BLaER1 treated with 17β-estradiol and CSF1 and Interleukin-3, amounts not matched to agents 10 nM and 100 nM (cell line): ENCODE results near the gene BET1L.

Experiments used
- H3K27ac ChIP-seq, 11 experiments: shearing (Covaris generic); formaldehyde crosslinking; 2 replicates each; pipeline ENCODE4 v1.8.1; 2022
- H3K27me3 ChIP-seq, 11 experiments: shearing (Covaris generic); formaldehyde crosslinking; 2 replicates each; pipeline ENCODE4 v1.8.1; 2022
- H3K36me3 ChIP-seq, 11 experiments: shearing (Covaris generic); formaldehyde crosslinking; 2 replicates each; pipeline ENCODE4 v1.8.1; 2022
- H3K4me1 ChIP-seq, 10 experiments: shearing (Covaris generic); formaldehyde crosslinking; 2 replicates each; pipeline ENCODE4 v1.8.1; 2022
- H3K4me2 ChIP-seq, 11 experiments: shearing (Covaris generic); formaldehyde crosslinking; 2 replicates each; pipeline ENCODE4 v1.8.1; 2022
- H3K4me3 ChIP-seq, 10 experiments: shearing (Covaris generic); formaldehyde crosslinking; 2 replicates each; pipeline ENCODE4 v1.8.1; 2022
- H3K9ac ChIP-seq, 11 experiments: shearing (Covaris generic); formaldehyde crosslinking; 2 replicates each; pipeline ENCODE4 v1.8.1; 2022
- H3K9me3 ChIP-seq, 11 experiments: shearing (Covaris generic); formaldehyde crosslinking; replicated peaks in 1 of 11; 2 replicates each; pipeline ENCODE4 v1.8.1; 2022
- H4K20me1 ChIP-seq, 11 experiments: shearing (Covaris generic); formaldehyde crosslinking; 2 replicates each; pipeline ENCODE4 v1.8.1; 2022
- Cebpa-rat ChIP-seq, 11 experiments: shearing (Covaris generic); IDR thresholded peaks; 2 replicates each; pipeline ENCODE4 v1.8.1; 2022

Gene BET1L

DNA sequence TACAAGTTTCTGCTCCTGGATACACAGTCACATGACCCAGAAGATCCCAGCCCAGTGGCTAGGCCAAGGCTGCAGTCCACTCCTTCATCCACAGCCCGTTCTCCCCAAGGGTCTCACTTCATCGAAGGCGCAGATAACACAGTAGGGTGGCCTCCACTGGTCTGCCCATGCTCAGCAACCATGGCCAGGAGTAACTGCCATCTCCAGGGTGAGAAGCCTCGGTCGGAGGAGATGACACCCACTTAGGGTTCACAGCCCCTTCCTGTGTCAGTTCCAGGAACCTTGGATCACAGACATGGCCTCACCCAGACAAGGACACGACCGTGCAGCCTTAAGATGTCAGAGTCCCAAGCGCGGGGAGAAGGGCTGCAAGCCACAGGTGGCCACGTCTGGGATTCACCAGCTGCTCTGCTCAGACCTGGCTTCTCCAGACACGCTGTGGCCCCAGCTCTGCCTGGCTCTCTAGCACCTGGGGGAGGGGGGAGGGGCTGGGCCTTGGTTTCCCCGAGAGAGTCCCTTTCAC, 2.6 kb downstream of the BET1L start:
- Histone ChIP-seq H3K27ac (0 out of 22 replicates have a peak overlapping the region, but pooled peaks of 1 of the 11 experiments have one; percentile 9), H3K4me1 (peaks cover 30 to 64% (median 57%) of the 10 kb centered on the region in 10 experiments), H3K9ac (peak overlapping the region in 8 of 11 experiments; percentile 5 to 99 (median 98); a peak in 10 of 22 replicates), H4K20me1 (peaks cover 40 to 80% (median 63%) of the 10 kb centered on the region in 11 experiments; a peak in 20 of 22 replicates), H3K4me3 (no peak overlapping the region), H3K4me2 (peak overlapping the region in 7 of 11 experiments; percentile 54 to 99 (median 98); a peak in 5 of 22 replicates), H3K36me3 (peaks cover 36 to 56% (median 43%) of the 10 kb centered on the region in 11 experiments), H3K9me3 (no peaks in the 10 kb centered on the region), H3K27me3 (no peaks in the 10 kb centered on the region)
- no peak for TF ChIP-seq Cebpa-rat (IDR thresholded peaks at IDR 0.05)

- H3K27me3 ChIP-seq: no peaks in the 10 kb centered on the region
- peak overlapping the region in 9 of 11 experiments; percentile 4 to 99 (median 14); a peak in 8 of 22 replicates for H3K9ac ChIP-seq
- peaks cover 24 to 58% (median 52%) of the 10 kb centered on the region in 10 experiments for H3K4me1 ChIP-seq
- peaks cover 34 to 77% (median 57%) of the 10 kb centered on the region in 11 experiments; a peak in 20 of 22 replicates for H4K20me1 ChIP-seq
- H3K9me3 ChIP-seq: no peaks in the 10 kb centered on the region
- H3K4me3 ChIP-seq: no peak overlapping the region
- peaks cover 31 to 51% (median 40%) of the 10 kb centered on the region in 11 experiments for H3K36me3 ChIP-seq
- H3K4me2 ChIP-seq: peak overlapping the region in 2 of 11 experiments; percentile 54 to 64; a peak in 3 of 22 replicates
- no peak for TF ChIP-seq Cebpa-rat (IDR thresholded peaks at IDR 0.05)
- peak overlapping the region in 1 of 11 experiments; percentile 9; a peak in 1 of 22 replicates for H3K27ac ChIP-seq
Measured at GRCh38 chr11:203945-204586, 3.1 kb downstream of the BET1L start.

- Histone ChIP-seq H3K9me3 (no peaks in the 10 kb centered on the region), H4K20me1 (peaks cover 33 to 84% (median 57%) of the 10 kb centered on the region in 11 experiments; a peak in 19 of 22 replicates), H3K27me3 (no peaks in the 10 kb centered on the region), H3K4me2 (peak overlapping the region in 5 of 11 experiments; percentile 45 to 64 (median 54); a peak in 8 of 22 replicates), H3K4me3 (no peak overlapping the region), H3K36me3 (peaks cover 31 to 51% (median 40%) of the 10 kb centered on the region in 11 experiments), H3K27ac (no peak overlapping the region), H3K4me1 (peaks cover 23 to 58% (median 52%) of the 10 kb centered on the region in 10 experiments), H3K9ac (peak overlapping the region in 8 of 11 experiments; percentile 6 to 58 (median 25); a peak in 9 of 22 replicates)
- TF ChIP-seq Cebpa-rat (IDR thresholded peaks at IDR 0.05): no peak
Measured at GRCh38 chr11:203056-203944, 3.9 kb downstream of the BET1L start.

DNA sequence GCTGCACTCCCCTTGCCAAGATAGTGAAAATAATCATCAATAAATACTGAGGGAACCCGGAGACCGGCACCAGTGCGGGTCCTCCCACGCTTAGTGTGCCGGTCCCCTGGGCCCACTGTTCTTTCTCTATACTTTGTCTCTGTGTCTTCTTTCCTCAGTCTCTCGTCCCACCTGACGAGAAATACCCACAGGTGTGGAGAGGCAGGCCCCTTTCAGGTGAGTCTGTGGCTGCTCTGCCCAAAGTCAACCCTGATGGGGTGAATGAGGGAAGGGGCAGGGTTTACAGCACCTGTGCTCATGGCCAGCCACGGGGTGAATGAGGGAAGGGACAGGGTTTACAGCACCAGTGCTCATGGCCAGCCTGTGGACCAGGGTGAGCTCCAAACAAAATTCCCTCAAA, 4.7 kb downstream of the BET1L start:
- H3K4me3 ChIP-seq: no peak overlapping the region
- H3K4me2 ChIP-seq: peak overlapping the region in 7 of 11 experiments; percentile 1 to 64 (median 53); a peak in 11 of 22 replicates
- H3K9ac ChIP-seq: peak overlapping the region in 6 of 11 experiments; percentile 3 to 58 (median 25); a peak in 8 of 22 replicates
- H3K27ac ChIP-seq: peak overlapping the region in 2 of 11 experiments; percentile 36 to 38; a peak in 1 of 22 replicates
- no peaks in the 10 kb centered on the region for H3K9me3 ChIP-seq
- no peaks in the 10 kb centered on the region for H3K27me3 ChIP-seq
- H4K20me1 ChIP-seq: peaks cover 33 to 92% (median 57%) of the 10 kb centered on the region in 11 experiments; a peak in 19 of 22 replicates
- peaks cover 23 to 58% (median 52%) of the 10 kb centered on the region in 10 experiments for H3K4me1 ChIP-seq
- TF ChIP-seq Cebpa-rat (IDR thresholded peaks at IDR 0.05): no peak
- peaks cover 31 to 51% (median 40%) of the 10 kb centered on the region in 11 experiments for H3K36me3 ChIP-seq

- Histone ChIP-seq H3K36me3 (peaks cover 31 to 51% (median 40%) of the 10 kb centered on the region in 11 experiments), H3K27ac (peak overlapping the region in 6 of 11 experiments; percentile 19 to 38 (median 32); a peak in 9 of 22 replicates), H3K4me1 (peaks cover 23 to 58% (median 52%) of the 10 kb centered on the region in 10 experiments), H3K4me3 (no peak overlapping the region), H3K9ac (peak overlapping the region in 6 of 11 experiments; percentile 3 to 37 (median 15); a peak in 4 of 22 replicates), H4K20me1 (peaks cover 31 to 98% (median 57%) of the 10 kb centered on the region in 11 experiments; a peak in 19 of 22 replicates), H3K27me3 (no peaks in the 10 kb centered on the region), H3K4me2 (peak overlapping the region in 8 of 11 experiments; percentile 1 to 64 (median 52); a peak in 14 of 22 replicates), H3K9me3 (no peaks in the 10 kb centered on the region)
- TF ChIP-seq Cebpa-rat (IDR thresholded peaks at IDR 0.05): no peak
Measured at GRCh38 chr11:201966-202365, 5.2 kb downstream of the BET1L start.

GRCh38 chr11:200224-201003, 6.8 kb downstream of the BET1L start:
- peaks cover 25 to 45% (median 34%) of the 10 kb centered on the region in 11 experiments for H3K36me3 ChIP-seq

DNA sequence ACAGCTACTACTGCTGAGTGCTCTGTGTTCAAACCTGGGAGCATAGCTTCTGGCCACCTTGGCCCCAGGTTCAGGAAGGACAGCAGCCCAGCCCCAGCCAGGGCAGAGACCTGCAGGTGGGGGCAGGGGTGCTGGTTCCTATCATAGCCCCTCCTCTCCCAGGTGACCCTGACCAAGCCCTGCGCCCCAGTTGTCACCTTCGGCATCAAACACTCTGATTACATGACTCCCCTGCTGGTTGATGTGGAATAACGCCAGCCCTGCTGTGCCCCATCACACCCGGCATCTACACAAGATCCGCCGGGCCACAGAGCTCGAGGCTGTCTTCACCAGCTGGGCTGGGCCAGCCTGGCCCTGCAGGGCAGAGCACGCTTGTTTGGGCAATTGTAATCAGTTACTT, 7.4 kb downstream of the BET1L start:
- no peak overlapping the region for H3K4me2 ChIP-seq
- H4K20me1 ChIP-seq: peaks cover 10 to 80% (median 36%) of the 10 kb centered on the region in 11 experiments; a peak in 19 of 22 replicates
- no peak overlapping the region for H3K27ac ChIP-seq
- no peaks in the 10 kb centered on the region for H3K27me3 ChIP-seq
- H3K4me3 ChIP-seq: no peak overlapping the region
- peaks cover 19 to 38% (median 28%) of the 10 kb centered on the region in 11 experiments for H3K36me3 ChIP-seq
- no peak for TF ChIP-seq Cebpa-rat (IDR thresholded peaks at IDR 0.05)
- peaks cover 5 to 41% (median 34%) of the 10 kb centered on the region in 10 experiments; a peak in 19 of 20 replicates for H3K4me1 ChIP-seq
- no peaks in the 10 kb centered on the region for H3K9me3 ChIP-seq
- no peak overlapping the region for H3K9ac ChIP-seq

More at GRCh38 chr11:200224-201003, 6.8 kb downstream of the BET1L start:
- no peak overlapping the region for H3K9ac ChIP-seq
- H3K27me3 ChIP-seq: no peaks in the 10 kb centered on the region
- no peak overlapping the region for H3K4me3 ChIP-seq
- peaks cover 16 to 86% (median 42%) of the 10 kb centered on the region in 11 experiments; a peak in 19 of 22 replicates for H4K20me1 ChIP-seq
- no peak for TF ChIP-seq Cebpa-rat (IDR thresholded peaks at IDR 0.05)
- no peaks in the 10 kb centered on the region for H3K9me3 ChIP-seq
- H3K27ac ChIP-seq: no peak overlapping the region
- H3K4me1 ChIP-seq: peaks cover 12 to 47% (median 41%) of the 10 kb centered on the region in 10 experiments
- no peak overlapping the region for H3K4me2 ChIP-seq
